OCI-LY1 (cell line): ENCODE measurements around the gene TPRG1.

Experiments
- H2AFZ ChIP-seq: fragments of 200-600 bp; sonication (generic), shearing (Covaris generic); 2 replicates; pipeline ENCODE4 v1.6.0; 2014; ENCODE audit warnings: antibody characterized with exemption, mild to moderate bottlenecking, low read length
- H3F3A ChIP-seq: fragments of 200-600 bp; sonication (generic), shearing (Covaris generic); 2 replicates; pipeline ENCODE4 v1.6.0; 2014; ENCODE audit warnings: mild to moderate bottlenecking, antibody characterized with exemption, low read length, moderate library complexity; ENCODE audit not compliant: insufficient read depth
- H3K27ac ChIP-seq: fragments of 200-600 bp; sonication (generic); 2 replicates; pipeline ENCODE4 v1.5.1; 2014; ENCODE audit warnings: low read length, mixed run types, mild to moderate bottlenecking, low read depth; ENCODE audit not compliant: poor library complexity, severe bottlenecking
- H3K27me3 ChIP-seq: fragments of 200-600 bp; sonication (generic); 2 replicates; pipeline ENCODE4 v1.6.0; 2014; ENCODE audit warnings: antibody characterized with exemption, mild to moderate bottlenecking, low read length, moderate library complexity; ENCODE audit not compliant: insufficient read depth
- H3K36me3 ChIP-seq: fragments of 200-600 bp; sonication (generic); 2 replicates; pipeline ENCODE4 v1.6.1; 2014; ENCODE audit warnings: mild to moderate bottlenecking, antibody characterized with exemption, low read length, moderate library complexity, mixed read lengths; ENCODE audit not compliant: insufficient read depth
- H3K4me1 ChIP-seq: fragments of 200-600 bp; sonication (generic); 2 replicates; pipeline ENCODE4 v1.5.1; 2014; ENCODE audit warnings: mild to moderate bottlenecking, low read length, moderate library complexity; ENCODE audit not compliant: insufficient read depth, severe bottlenecking
- H3K4me2 ChIP-seq: fragments of 200-600 bp; sonication (generic), shearing (Covaris generic); 2 replicates; pipeline ENCODE4 v1.6.1; 2014; ENCODE audit warnings: low read length
- H3K4me3 ChIP-seq: fragments of 200-600 bp; sonication (generic); 2 replicates; pipeline ENCODE4 v1.5.1; 2014; ENCODE audit warnings: low read length, low read depth, mild to moderate bottlenecking, mixed read lengths; ENCODE audit not compliant: poor library complexity, severe bottlenecking
- H3K79me2 ChIP-seq: fragments of 200-600 bp; shearing (Covaris generic); 2 replicates; pipeline ENCODE4 v1.6.1; 2016; ENCODE audit warnings: mixed run types, low read length, mixed read lengths; ENCODE audit not compliant: insufficient read depth
- H3K9ac ChIP-seq: fragments of 200-600 bp; sonication (generic), shearing (Covaris generic); 2 replicates; pipeline ENCODE4 v1.6.1; 2014; ENCODE audit warnings: mild to moderate bottlenecking, low read length, mixed read lengths
- H3K9me2 ChIP-seq: fragments of 200-600 bp; sonication (generic), shearing (Covaris generic); 2 replicates; pipeline ENCODE4 v1.6.1; 2014; ENCODE audit warnings: low read depth, mild to moderate bottlenecking, low read length, mixed read lengths
- H3K9me3 ChIP-seq: fragments of 200-600 bp; shearing (Covaris generic); 2 replicates; pipeline ENCODE4 v1.6.1; 2014; ENCODE audit warnings: low read length, mixed read lengths
- H4K20me1 ChIP-seq: fragments of 200-600 bp; sonication (generic), shearing (Covaris generic); 2 replicates; pipeline ENCODE4 v1.6.0; 2016; ENCODE audit warnings: mild to moderate bottlenecking, low read length; ENCODE audit not compliant: insufficient read depth
- EZH2 ChIP-seq: fragments of 200-600 bp; sonication (generic), shearing (Covaris generic); IDR thresholded peaks from 2 replicates; pipeline ENCODE4 v1.8.0; 2017; ENCODE audit warnings: borderline replicate concordance, mixed run types, mild to moderate bottlenecking, antibody characterized with exemption, low read length, moderate library complexity, mixed read lengths
- TF ChIP-seq, protein P1 (sequence below): fragments of 200-600 bp; sonication (generic), shearing (Covaris generic); IDR thresholded peaks from 2 replicates; pipeline ENCODE4 v1.5.1; 2017; ENCODE audit warnings: mild to moderate bottlenecking, antibody characterized with exemption, low read length, moderate library complexity, mixed read lengths

The TPRG1 gene

DNA sequence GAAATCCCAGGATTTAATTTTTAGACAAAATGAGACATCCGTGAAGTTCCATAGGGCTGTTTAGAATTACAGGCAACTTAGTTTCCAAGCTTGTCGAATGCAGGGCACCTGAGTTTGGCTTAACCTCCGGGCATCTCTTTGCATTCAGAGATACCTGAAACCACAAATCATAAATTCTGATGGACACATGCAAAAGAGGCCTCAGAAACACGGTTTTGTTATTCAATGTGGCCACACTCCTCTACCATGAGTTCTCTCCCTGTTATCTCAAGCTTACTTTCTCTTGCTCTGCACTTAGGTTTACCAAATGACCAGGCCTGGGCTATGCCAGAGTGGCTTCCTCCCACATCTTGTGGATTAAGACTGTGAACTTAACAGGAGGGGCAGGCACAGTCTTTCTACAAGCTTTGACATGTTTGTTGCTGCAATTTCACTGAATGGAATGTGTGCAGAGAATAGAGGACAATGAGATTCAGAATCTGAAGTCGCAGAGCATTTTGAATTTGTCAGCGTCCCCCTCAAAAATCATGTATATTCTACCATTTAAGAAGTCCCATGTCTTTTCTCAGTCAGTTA lies 137.7 kb downstream of the TPRG1 start:
- H3K9me2 ChIP-seq = no peaks in the 10 kb centered on the region
- no peaks in the 10 kb centered on the region for H3K9me3 ChIP-seq
- no peaks in the 10 kb centered on the region for H3K27me3 ChIP-seq
- no peak overlapping the region for H3K4me3 ChIP-seq
- H3K4me2 ChIP-seq = no peak overlapping the region
- no peaks in the 10 kb centered on the region for H3K79me2 ChIP-seq
- no peak for TF ChIP-seq EZH2
- H3K36me3 ChIP-seq = no peaks in the 10 kb centered on the region
- H3K27ac ChIP-seq = no peak overlapping the region
- H4K20me1 ChIP-seq = no peaks in the 10 kb centered on the region
- no peak overlapping the region for H2AFZ ChIP-seq
- no peak overlapping the region for H3K9ac ChIP-seq
- H3F3A ChIP-seq = no peaks in the 10 kb centered on the region
- no peaks in the 10 kb centered on the region for H3K4me1 ChIP-seq

DNA sequence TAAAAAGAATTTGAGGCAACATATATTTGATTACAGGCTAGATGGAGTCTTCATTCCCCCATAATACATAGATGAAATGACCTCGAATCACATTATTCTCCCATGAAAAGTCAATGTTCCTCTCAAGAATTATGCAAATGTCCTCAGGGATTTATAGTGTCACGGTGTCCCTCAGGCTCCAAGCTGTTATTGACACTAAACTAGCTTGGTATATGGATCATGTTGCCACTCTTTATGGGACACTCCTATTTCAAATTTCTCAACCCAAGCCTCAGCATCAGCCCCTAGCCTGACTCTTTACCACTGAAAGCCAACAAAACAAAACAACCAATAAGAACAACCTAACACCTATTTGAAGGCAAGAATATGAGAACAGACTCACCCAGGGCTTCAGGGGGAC lies 139.8 kb downstream of the TPRG1 start:
- no peaks in the 10 kb centered on the region for H3F3A ChIP-seq
- H3K4me3 ChIP-seq = no peak overlapping the region
- TF ChIP-seq, protein P1, sequence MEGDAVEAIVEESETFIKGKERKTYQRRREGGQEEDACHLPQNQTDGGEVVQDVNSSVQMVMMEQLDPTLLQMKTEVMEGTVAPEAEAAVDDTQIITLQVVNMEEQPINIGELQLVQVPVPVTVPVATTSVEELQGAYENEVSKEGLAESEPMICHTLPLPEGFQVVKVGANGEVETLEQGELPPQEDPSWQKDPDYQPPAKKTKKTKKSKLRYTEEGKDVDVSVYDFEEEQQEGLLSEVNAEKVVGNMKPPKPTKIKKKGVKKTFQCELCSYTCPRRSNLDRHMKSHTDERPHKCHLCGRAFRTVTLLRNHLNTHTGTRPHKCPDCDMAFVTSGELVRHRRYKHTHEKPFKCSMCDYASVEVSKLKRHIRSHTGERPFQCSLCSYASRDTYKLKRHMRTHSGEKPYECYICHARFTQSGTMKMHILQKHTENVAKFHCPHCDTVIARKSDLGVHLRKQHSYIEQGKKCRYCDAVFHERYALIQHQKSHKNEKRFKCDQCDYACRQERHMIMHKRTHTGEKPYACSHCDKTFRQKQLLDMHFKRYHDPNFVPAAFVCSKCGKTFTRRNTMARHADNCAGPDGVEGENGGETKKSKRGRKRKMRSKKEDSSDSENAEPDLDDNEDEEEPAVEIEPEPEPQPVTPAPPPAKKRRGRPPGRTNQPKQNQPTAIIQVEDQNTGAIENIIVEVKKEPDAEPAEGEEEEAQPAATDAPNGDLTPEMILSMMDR = no peak
- TF ChIP-seq EZH2 = no peak
- H3K27ac ChIP-seq = no peak overlapping the region
- H3K9me2 ChIP-seq = no peaks in the 10 kb centered on the region
- H3K36me3 ChIP-seq = no peaks in the 10 kb centered on the region
- H3K9ac ChIP-seq = no peak overlapping the region
- H3K79me2 ChIP-seq = no peaks in the 10 kb centered on the region
- no peaks in the 10 kb centered on the region for H3K27me3 ChIP-seq
- no peak overlapping the region for H3K4me2 ChIP-seq
- no peaks in the 10 kb centered on the region for H4K20me1 ChIP-seq
- no peak overlapping the region for H2AFZ ChIP-seq
- H3K9me3 ChIP-seq = no peaks in the 10 kb centered on the region
- no peaks in the 10 kb centered on the region for H3K4me1 ChIP-seq

DNA sequence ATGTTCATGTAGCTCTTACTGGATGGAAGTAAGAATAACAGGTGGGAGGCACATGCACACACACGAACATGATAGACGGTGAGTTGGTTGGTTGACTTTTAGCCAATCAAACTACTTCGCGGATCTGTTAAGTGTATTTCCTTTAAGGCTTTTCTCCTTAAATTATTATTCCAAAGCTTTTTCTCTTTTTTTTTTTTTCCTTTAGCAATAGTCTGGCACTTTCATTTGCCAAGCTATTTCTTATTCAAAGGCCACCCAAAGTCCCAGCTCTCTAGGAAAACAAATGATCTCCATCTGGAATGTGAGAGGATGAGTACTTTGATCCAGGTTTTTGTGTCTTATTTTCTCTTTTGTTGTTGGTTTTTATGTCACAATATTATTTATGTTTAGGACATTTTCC lies 141.1 kb downstream of the TPRG1 start:
- no peak overlapping the region for H3K4me2 ChIP-seq
- H4K20me1 ChIP-seq = no peaks in the 10 kb centered on the region
- no peak overlapping the region for H3K27ac ChIP-seq
- H3K27me3 ChIP-seq = no peaks in the 10 kb centered on the region
- no peak overlapping the region for H2AFZ ChIP-seq
- no peaks in the 10 kb centered on the region for H3K79me2 ChIP-seq
- no peak overlapping the region for H3K9ac ChIP-seq
- no peaks in the 10 kb centered on the region for H3K4me1 ChIP-seq
- TF ChIP-seq, protein P1 = no peak
- TF ChIP-seq EZH2 = no peak
- H3K9me3 ChIP-seq = no peaks in the 10 kb centered on the region
- no peaks in the 10 kb centered on the region for H3K36me3 ChIP-seq
- H3K9me2 ChIP-seq = no peaks in the 10 kb centered on the region
- H3F3A ChIP-seq = no peaks in the 10 kb centered on the region
- no peak overlapping the region for H3K4me3 ChIP-seq

DNA sequence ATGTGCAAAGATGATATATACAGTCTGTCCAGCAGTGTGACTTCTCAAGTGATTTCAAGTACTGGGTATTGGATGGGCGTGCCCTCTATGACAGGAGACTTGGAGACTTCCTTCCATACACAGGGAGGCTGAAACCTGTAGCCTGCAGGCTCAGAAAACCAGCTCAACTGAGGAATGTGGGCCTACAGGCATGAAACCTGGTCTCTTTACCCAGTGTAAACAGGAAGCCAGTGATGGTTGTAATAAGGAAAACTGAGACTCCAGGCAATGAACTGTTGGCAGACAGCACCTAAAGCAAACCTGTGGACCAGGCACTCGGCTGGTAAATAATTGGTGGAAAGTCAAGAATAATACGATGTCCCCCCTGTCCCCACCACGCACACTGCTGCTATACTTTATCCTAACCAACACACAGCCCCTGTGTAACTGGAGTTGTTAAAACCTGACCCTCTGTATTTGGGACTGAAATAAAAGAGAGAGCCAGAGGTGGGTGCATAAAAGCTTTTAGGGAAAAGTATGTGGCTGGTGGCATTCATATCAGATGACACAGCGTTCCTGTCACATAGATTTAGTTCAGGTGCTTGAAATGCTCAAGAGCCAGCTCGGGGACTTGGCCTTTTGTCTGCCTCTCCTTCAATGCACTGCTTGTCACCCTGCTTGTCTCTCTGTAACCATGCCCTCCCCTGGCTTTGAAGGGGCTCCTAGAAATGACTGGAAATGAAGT lies 144.7 kb downstream of the TPRG1 start:
- Histone ChIP-seq H3K4me1 (no peaks in the 10 kb centered on the region), H3K27me3 (no peaks in the 10 kb centered on the region; the same call in 1 of the 2 replicates), H3K9me3 (no peaks in the 10 kb centered on the region), H3K36me3 (no peaks in the 10 kb centered on the region), H3K4me3 (no peak overlapping the region), H2AFZ (no peak overlapping the region), H4K20me1 (no peaks in the 10 kb centered on the region), H3K4me2 (no peak overlapping the region), H3F3A (no peaks in the 10 kb centered on the region), H3K9me2 (no peaks in the 10 kb centered on the region), H3K79me2 (no peaks in the 10 kb centered on the region), H3K27ac (no peak overlapping the region), H3K9ac (no peak overlapping the region)
- TF ChIP-seq, protein P1 = no peak
